Measurements from ENCODE around the gene SLC16A12.

The SLC16A12 gene

GRCh38 chr10:89535171-89536012 is at the start of gene SLC16A12:
SLC16A12 (minus strand) TSS chr10:89535594; CDS start chr10:89462578, 73,016 bp downstream.
- FAIRE-seq (no peak), DNase-seq (ENCODE audit: extremely low spot score, insufficient read length, low read depth) (no peak)

GRCh38 chr10:89582022-89582421 is 46.6 kb upstream of the SLC16A12 start:
- DNase-seq (ENCODE audit: extremely low spot score, insufficient read length, low read depth): no peak
- no peak for FAIRE-seq

- peak; percentile 5 for FAIRE-seq
- no peak for DNase-seq (ENCODE audit: extremely low spot score, insufficient read length, low read depth)
Measured at GRCh38 chr10:89580243-89580642, 44.8 kb upstream of the SLC16A12 start.

- DNase-seq (ENCODE audit: extremely low spot score, insufficient read length, low read depth) (no peak), FAIRE-seq (no peak)
Measured at GRCh38 chr10:89576696-89577095, 41.3 kb upstream of the SLC16A12 start.

- peak; percentile 49 for FAIRE-seq
Measured at GRCh38 chr10:89576022-89576421, 40.6 kb upstream of the SLC16A12 start.

GRCh38 chr10:89575031-89575430 is 39.6 kb upstream of the SLC16A12 start:
- FAIRE-seq: no peak
- DNase-seq (ENCODE audit: extremely low spot score, insufficient read length, low read depth): no peak

More at GRCh38 chr10:89576022-89576421, 40.6 kb upstream of the SLC16A12 start:
- DNase-seq (ENCODE audit: extremely low spot score, insufficient read length, low read depth): no peak

- DNase-seq (ENCODE audit: extremely low spot score, insufficient read length, low read depth): no peak
- FAIRE-seq: no peak
Measured at GRCh38 chr10:89574368-89574767, 39.0 kb upstream of the SLC16A12 start.

- DNase-seq (ENCODE audit: extremely low spot score, insufficient read length, low read depth) (no peak), FAIRE-seq (no peak)
Measured at GRCh38 chr10:89567576-89568245, 32.3 kb upstream of the SLC16A12 start.

GRCh38 chr10:89566992-89567391 is 31.6 kb upstream of the SLC16A12 start:
- DNase-seq (ENCODE audit: extremely low spot score, insufficient read length, low read depth): no peak
- no peak for FAIRE-seq

GRCh38 chr10:89566095-89566950 is 30.9 kb upstream of the SLC16A12 start:
- FAIRE-seq (no peak), DNase-seq (ENCODE audit: extremely low spot score, insufficient read length, low read depth) (no peak)

- FAIRE-seq (no peak), DNase-seq (ENCODE audit: extremely low spot score, insufficient read length, low read depth) (no peak)
Measured at GRCh38 chr10:89565180-89565579, 29.8 kb upstream of the SLC16A12 start.

GRCh38 chr10:89563861-89564478 is 28.6 kb upstream of the SLC16A12 start:
- peak; percentile 80 for FAIRE-seq
- DNase-seq (ENCODE audit: extremely low spot score, insufficient read length, low read depth): peak; percentile 11

- FAIRE-seq (no peak), DNase-seq (ENCODE audit: extremely low spot score, insufficient read length, low read depth) (no peak)
Measured at GRCh38 chr10:89563311-89563710, 27.9 kb upstream of the SLC16A12 start.

GRCh38 chr10:89556600-89556999 is 21.2 kb upstream of the SLC16A12 start:
- FAIRE-seq (no peak), DNase-seq (ENCODE audit: extremely low spot score, insufficient read length, low read depth) (no peak)

GRCh38 chr10:89555688-89556445 is 20.5 kb upstream of the SLC16A12 start:
- no peak for DNase-seq (ENCODE audit: extremely low spot score, insufficient read length, low read depth)
- no peak for FAIRE-seq

- FAIRE-seq (no peak), DNase-seq (ENCODE audit: extremely low spot score, insufficient read length, low read depth) (no peak)
Measured at GRCh38 chr10:89554433-89554832, 19.0 kb upstream of the SLC16A12 start.

- no peak for FAIRE-seq
- DNase-seq (ENCODE audit: extremely low spot score, insufficient read length, low read depth): no peak
Measured at GRCh38 chr10:89553064-89553734, 17.8 kb upstream of the SLC16A12 start.

GRCh38 chr10:89552213-89552612 is 16.8 kb upstream of the SLC16A12 start:
- DNase-seq (ENCODE audit: extremely low spot score, insufficient read length, low read depth) (no peak), FAIRE-seq (no peak)

- DNase-seq (ENCODE audit: extremely low spot score, insufficient read length, low read depth) (no peak), FAIRE-seq (no peak)
Measured at GRCh38 chr10:89550509-89550908, 15.1 kb upstream of the SLC16A12 start.

Measured in GM18507 (cell line).